ENCODE data around the gene CEMIP.
A peak's percentile ranks its signal among the peaks of the same experiment; 100 is the strongest.

CEMIP gene

DNA sequence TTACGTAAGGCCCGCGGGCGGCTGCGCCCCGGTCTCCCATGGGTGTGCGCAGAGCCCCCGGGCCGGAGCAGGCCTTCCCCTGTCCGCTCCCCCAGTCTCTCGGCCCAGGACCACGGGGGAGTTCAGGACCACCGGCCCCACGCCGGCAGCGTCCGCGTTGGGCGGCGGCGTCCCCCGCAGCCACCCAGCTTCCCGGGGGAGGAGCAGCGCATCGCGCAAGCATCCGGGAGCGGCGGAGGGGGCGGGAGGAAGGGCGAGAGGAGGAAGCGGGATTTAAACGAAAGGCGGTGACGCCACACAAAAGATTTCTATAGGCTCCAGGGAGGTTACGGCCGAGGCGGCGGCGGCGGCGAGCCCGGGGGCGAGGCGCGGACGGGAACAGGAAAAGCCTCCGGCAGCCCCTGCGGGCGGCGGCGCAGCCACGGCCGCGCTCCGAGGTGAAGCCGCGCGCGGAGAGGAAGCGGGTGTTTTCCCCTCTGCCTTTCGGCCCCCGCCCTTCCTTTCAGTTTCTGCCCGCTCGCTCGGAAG lies 221.5 kb downstream of the CEMIP start, which contains the start of gene TLNRD1 (continued):
- TF ChIP-seq ZNF707 (tag by site-specific recombination; IDR thresholded peaks at IDR 0.05) (no peak), WT1 (tag by site-specific recombination; IDR thresholded peaks at IDR 0.05) (no peak), ZNF292 (tag by site-specific recombination; IDR thresholded peaks at IDR 0.05; ENCODE audit: borderline replicate concordance, low read depth) (no peak), KLF7 (tag by site-specific recombination; IDR thresholded peaks at IDR 0.05; ENCODE audit: borderline replicate concordance) (no peak), ZNF202 (tag by site-specific recombination; IDR thresholded peaks at IDR 0.05; ENCODE audit: borderline replicate concordance) (no peak), OVOL3 (tag by site-specific recombination; IDR thresholded peaks at IDR 0.05) (no peak), ZNF501 (tag by site-specific recombination; IDR thresholded peaks at IDR 0.05) (peak; percentile 72; the same call in 1 of the 2 replicates), ZNF416 (tag by site-specific recombination; IDR thresholded peaks at IDR 0.05) (no peak), ZNF404 (tag by site-specific recombination; IDR thresholded peaks at IDR 0.05) (no peak), KLF10 (tag by site-specific recombination; IDR thresholded peaks at IDR 0.05) (no peak), ZNF670 (tag by site-specific recombination; IDR thresholded peaks at IDR 0.05; ENCODE audit: low read depth) (no peak), ZSCAN5A (tag by site-specific recombination; IDR thresholded peaks at IDR 0.05) (peak; percentile 62; the same call in 1 of the 2 replicates), OSR2 (tag by site-specific recombination; IDR thresholded peaks at IDR 0.05) (peak; percentile 44; the same call in 1 of the 2 replicates), BCL11A (tag by site-specific recombination; IDR thresholded peaks at IDR 0.05; ENCODE audit: low read depth) (no peak), ZSCAN30 (tag by site-specific recombination; IDR thresholded peaks at IDR 0.05) (peak; percentile 12; the same call in 1 of the 2 replicates), MEIS1 (CRISPR knock-in tag; IDR thresholded peaks at IDR 0.05; ENCODE audit: borderline replicate concordance) (no peak), ZBTB8A (tag by site-specific recombination; IDR thresholded peaks at IDR 0.05) (peak; percentile 46; the same call in 1 of the 2 replicates), GLIS2 (tag by site-specific recombination; IDR thresholded peaks at IDR 0.05) (peak; percentile 95), ZNF600 (tag by site-specific recombination; IDR thresholded peaks at IDR 0.05) (no peak), ZXDB (tag by site-specific recombination; IDR thresholded peaks at IDR 0.05) (peak; percentile 48; the same call in 1 of the 2 replicates), KLF1 (tag by site-specific recombination; IDR thresholded peaks at IDR 0.05) (0 out of 2 replicates have a peak, but pooled peaks have one; percentile 13), ZFP37 (tag by site-specific recombination; IDR thresholded peaks at IDR 0.05) (0 out of 2 replicates have a peak, but pooled peaks have one; percentile 65), ZNF791 (tag by site-specific recombination; IDR thresholded peaks at IDR 0.05) (no peak), ZNF221 (tag by site-specific recombination; IDR thresholded peaks at IDR 0.05; ENCODE audit: borderline replicate concordance) (no peak), ZNF623 (tag by site-specific recombination; IDR thresholded peaks at IDR 0.05) (no peak)
- TF ChIP-seq, protein P1, sequence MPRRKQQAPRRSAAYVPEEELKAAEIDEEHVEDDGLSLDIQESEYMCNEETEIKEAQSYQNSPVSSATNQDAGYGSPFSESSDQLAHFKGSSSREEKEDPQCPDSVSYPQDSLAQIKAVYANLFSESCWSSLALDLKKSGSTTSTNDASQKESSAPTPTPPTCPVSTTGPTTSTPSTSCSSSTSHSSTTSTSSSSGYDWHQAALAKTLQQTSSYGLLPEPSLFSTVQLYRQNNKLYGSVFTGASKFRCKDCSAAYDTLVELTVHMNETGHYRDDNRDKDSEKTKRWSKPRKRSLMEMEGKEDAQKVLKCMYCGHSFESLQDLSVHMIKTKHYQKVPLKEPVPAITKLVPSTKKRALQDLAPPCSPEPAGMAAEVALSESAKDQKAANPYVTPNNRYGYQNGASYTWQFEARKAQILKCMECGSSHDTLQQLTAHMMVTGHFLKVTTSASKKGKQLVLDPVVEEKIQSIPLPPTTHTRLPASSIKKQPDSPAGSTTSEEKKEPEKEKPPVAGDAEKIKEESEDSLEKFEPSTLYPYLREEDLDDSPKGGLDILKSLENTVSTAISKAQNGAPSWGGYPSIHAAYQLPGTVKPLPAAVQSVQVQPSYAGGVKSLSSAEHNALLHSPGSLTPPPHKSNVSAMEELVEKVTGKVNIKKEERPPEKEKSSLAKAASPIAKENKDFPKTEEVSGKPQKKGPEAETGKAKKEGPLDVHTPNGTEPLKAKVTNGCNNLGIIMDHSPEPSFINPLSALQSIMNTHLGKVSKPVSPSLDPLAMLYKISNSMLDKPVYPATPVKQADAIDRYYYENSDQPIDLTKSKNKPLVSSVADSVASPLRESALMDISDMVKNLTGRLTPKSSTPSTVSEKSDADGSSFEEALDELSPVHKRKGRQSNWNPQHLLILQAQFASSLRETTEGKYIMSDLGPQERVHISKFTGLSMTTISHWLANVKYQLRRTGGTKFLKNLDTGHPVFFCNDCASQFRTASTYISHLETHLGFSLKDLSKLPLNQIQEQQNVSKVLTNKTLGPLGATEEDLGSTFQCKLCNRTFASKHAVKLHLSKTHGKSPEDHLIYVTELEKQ (tag by site-specific recombination; IDR thresholded peaks at IDR 0.05; ENCODE audit: borderline replicate concordance), result no peak
- TF ChIP-seq, protein P2, sequence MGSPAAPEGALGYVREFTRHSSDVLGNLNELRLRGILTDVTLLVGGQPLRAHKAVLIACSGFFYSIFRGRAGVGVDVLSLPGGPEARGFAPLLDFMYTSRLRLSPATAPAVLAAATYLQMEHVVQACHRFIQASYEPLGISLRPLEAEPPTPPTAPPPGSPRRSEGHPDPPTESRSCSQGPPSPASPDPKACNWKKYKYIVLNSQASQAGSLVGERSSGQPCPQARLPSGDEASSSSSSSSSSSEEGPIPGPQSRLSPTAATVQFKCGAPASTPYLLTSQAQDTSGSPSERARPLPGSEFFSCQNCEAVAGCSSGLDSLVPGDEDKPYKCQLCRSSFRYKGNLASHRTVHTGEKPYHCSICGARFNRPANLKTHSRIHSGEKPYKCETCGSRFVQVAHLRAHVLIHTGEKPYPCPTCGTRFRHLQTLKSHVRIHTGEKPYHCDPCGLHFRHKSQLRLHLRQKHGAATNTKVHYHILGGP (tag by site-specific recombination; IDR thresholded peaks at IDR 0.05), result no peak
- TF ChIP-seq, protein P3, sequence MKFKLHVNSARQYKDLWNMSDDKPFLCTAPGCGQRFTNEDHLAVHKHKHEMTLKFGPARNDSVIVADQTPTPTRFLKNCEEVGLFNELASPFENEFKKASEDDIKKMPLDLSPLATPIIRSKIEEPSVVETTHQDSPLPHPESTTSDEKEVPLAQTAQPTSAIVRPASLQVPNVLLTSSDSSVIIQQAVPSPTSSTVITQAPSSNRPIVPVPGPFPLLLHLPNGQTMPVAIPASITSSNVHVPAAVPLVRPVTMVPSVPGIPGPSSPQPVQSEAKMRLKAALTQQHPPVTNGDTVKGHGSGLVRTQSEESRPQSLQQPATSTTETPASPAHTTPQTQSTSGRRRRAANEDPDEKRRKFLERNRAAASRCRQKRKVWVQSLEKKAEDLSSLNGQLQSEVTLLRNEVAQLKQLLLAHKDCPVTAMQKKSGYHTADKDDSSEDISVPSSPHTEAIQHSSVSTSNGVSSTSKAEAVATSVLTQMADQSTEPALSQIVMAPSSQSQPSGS (tag by site-specific recombination; IDR thresholded peaks at IDR 0.05; ENCODE audit: low read depth), result no peak
- TF ChIP-seq, protein P4, sequence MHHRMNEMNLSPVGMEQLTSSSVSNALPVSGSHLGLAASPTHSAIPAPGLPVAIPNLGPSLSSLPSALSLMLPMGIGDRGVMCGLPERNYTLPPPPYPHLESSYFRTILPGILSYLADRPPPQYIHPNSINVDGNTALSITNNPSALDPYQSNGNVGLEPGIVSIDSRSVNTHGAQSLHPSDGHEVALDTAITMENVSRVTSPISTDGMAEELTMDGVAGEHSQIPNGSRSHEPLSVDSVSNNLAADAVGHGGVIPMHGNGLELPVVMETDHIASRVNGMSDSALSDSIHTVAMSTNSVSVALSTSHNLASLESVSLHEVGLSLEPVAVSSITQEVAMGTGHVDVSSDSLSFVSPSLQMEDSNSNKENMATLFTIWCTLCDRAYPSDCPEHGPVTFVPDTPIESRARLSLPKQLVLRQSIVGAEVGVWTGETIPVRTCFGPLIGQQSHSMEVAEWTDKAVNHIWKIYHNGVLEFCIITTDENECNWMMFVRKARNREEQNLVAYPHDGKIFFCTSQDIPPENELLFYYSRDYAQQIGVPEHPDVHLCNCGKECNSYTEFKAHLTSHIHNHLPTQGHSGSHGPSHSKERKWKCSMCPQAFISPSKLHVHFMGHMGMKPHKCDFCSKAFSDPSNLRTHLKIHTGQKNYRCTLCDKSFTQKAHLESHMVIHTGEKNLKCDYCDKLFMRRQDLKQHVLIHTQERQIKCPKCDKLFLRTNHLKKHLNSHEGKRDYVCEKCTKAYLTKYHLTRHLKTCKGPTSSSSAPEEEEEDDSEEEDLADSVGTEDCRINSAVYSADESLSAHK (tag by site-specific recombination; IDR thresholded peaks at IDR 0.05), result no peak
- TF ChIP-seq, protein P5, sequence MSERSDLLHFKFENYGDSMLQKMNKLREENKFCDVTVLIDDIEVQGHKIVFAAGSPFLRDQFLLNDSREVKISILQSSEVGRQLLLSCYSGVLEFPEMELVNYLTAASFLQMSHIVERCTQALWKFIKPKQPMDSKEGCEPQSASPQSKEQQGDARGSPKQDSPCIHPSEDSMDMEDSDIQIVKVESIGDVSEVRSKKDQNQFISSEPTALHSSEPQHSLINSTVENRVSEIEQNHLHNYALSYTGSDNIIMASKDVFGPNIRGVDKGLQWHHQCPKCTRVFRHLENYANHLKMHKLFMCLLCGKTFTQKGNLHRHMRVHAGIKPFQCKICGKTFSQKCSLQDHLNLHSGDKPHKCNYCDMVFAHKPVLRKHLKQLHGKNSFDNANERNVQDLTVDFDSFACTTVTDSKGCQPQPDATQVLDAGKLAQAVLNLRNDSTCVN (tag by site-specific recombination; optimal IDR thresholded peaks at IDR 0.05), result no peak

Data from HEK293 (cell line).